Muscle of back (tissue), 11 donors: ENCODE measurements around the gene CHD2. TPM values are rescaled to one million over a fixed set of nuclear protein-coding genes. Genes with fewer than 3 reads are reported as not detected.
"Not testable (repeated sequence)": the region's sequence is repeated elsewhere in the genome, so short reads cannot be mapped to it uniquely, and the experiment has no call there.

Experiments
- DNase-seq, 3 donors: peaks; one replicate each; pipeline versions ENCODE4 v3.0.0 to v3.0.0-alpha.2; 2013
- polyA plus RNA-seq, 10 donors: library from polyadenylated mRNA; unstranded; fragments of 120-200 nt; gene quantifications; one replicate each; pipeline ENCODE4 v1.2.1, GENCODE V29; 2013; ENCODE audit not compliant: insufficient read length in 10 of 10

Gene CHD2
- polyA plus RNA-seq, 10 donors: 46.2 to 78.9 (median 61.4) TPM

GRCh38 chr15:93048426-93048721 is 148.2 kb downstream of the CHD2 start:
- no peak for DNase-seq

GRCh38 chr15:93048759-93049161 is 148.6 kb downstream of the CHD2 start:
- no peak for DNase-seq

GRCh38 chr15:93049233-93049632 is 149.1 kb downstream of the CHD2 start:
- no peak for DNase-seq

GRCh38 chr15:93049914-93050578 is 149.9 kb downstream of the CHD2 start:
- no peak for DNase-seq

GRCh38 chr15:93050648-93051047 is 150.5 kb downstream of the CHD2 start:
- no peak for DNase-seq

GRCh38 chr15:93051236-93052089 is 151.3 kb downstream of the CHD2 start:
- DNase-seq: no peak

- no peak for DNase-seq
These were observed 152.2 kb downstream of the CHD2 start for GRCh38 chr15:93052090-93052879.

GRCh38 chr15:93055211-93055610 is 155.1 kb downstream of the CHD2 start:
- DNase-seq: no peak

- DNase-seq: no peak
These were observed 156.7 kb downstream of the CHD2 start for GRCh38 chr15:93056836-93057235.

GRCh38 chr15:93057618-93058017 is 157.5 kb downstream of the CHD2 start:
- DNase-seq: no peak

- DNase-seq: no peak
These were observed 158.0 kb downstream of the CHD2 start for GRCh38 chr15:93058128-93058527.

- DNase-seq: no peak
These were observed 158.8 kb downstream of the CHD2 start for GRCh38 chr15:93058904-93059427.

- DNase-seq: no peak
These were observed 159.3 kb downstream of the CHD2 start for GRCh38 chr15:93059442-93059841.

- no peak for DNase-seq
These were observed 160.5 kb downstream of the CHD2 start for GRCh38 chr15:93060336-93061248.

- not testable (repeated sequence) for DNase-seq
These were observed 162.6 kb downstream of the CHD2 start for GRCh38 chr15:93062628-93063261.

GRCh38 chr15:93063262-93063671 is 163.1 kb downstream of the CHD2 start:
- no peak for DNase-seq

- no peak for DNase-seq
These were observed 163.9 kb downstream of the CHD2 start for GRCh38 chr15:93063796-93064690.

- no peak for DNase-seq
These were observed 165.5 kb downstream of the CHD2 start for GRCh38 chr15:93065641-93066045.

GRCh38 chr15:93066224-93066681 is 166.1 kb downstream of the CHD2 start:
- no peak for DNase-seq
